ENCODE measurements around the gene SMAD5. TPM values are rescaled to one million over a fixed set of nuclear protein-coding genes. Genes with fewer than 3 reads are reported as not detected.

The SMAD5 gene
- total RNA-seq, 1 donor from 2014 or later: 71.3 TPM

DNA sequence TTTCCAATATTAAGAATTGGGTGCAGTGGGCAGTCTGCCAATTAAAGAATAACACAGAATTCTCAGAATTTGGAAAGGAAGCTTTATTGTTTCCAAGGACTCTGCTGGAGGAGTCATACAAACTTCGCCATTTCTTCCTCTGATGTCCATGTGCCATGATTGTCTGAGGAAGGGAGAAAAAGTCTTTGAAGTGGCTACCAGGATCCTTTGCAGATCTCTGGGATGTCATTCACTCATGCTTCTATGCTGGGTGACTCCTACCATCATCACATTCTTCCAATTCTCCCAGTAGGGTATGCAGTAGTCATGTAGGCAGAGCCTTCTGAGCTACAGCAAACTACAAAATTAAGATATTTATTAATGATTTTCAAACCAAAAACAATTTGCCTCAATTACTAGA is 3.2 kb upstream of the SMAD5 start:
- peaks cover 13% of the 10 kb centered on the region for H3K27me3 Mint-ChIP-seq (ENCODE audit: low read depth, unreplicated experiment)
- no peak for FAIRE-seq
- H3K4me2 ChIP-seq (ENCODE audit: low read length): no peak overlapping the region

DNA sequence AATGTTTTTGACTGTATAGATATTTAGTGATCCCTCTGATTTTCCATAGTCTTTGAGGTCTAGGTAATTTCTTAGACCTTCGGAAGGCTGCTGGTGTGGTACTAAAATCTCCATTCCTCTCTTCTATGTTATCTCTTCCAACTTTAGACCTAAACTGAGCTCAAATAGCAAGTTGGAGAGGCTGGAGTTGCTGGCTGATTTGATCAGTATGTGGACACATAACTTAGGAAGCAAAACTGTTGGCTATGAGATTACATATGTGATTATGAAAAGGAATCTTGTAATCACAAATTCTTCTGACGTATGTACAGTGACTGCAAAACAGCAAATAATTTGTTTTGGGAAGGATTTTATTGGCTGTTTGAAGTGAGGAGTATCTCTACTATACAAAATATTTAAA is 2.1 kb upstream of the SMAD5 start:
- Mint-ChIP-seq H3K36me3 (ENCODE audit: low read depth, unreplicated experiment) (no peaks in the 10 kb centered on the region), H3K9me3 (ENCODE audit: unreplicated experiment) (no peaks in the 10 kb centered on the region), H3K4me1 (ENCODE audit: low read depth, unreplicated experiment) (peaks cover 21% of the 10 kb centered on the region), H3K27me3 (ENCODE audit: low read depth, unreplicated experiment) (peaks cover 10% of the 10 kb centered on the region), H3K4me3 (ENCODE audit: unreplicated experiment) (no peak overlapping the region), H3K27ac (ENCODE audit: unreplicated experiment) (peak overlapping the region; percentile 7)
- DNase-seq (ENCODE audit: low read depth) (no peak), FAIRE-seq (no peak)
- Histone ChIP-seq H2AFZ (ENCODE audit: low read depth, low read length) (no peak overlapping the region), H3K27me3 (ENCODE audit: insufficient read depth, low read length) (no peaks in the 10 kb centered on the region), H4K20me1 (ENCODE audit: insufficient read depth, low read length) (peaks cover 24% of the 10 kb centered on the region), H3K9me3 (ENCODE audit: insufficient read depth, low read depth, low read length) (no peaks in the 10 kb centered on the region), H3K36me3 (ENCODE audit: insufficient read depth, low read length) (no peaks in the 10 kb centered on the region), H3K4me2 (ENCODE audit: low read length) (no peak overlapping the region), H3K27ac (ENCODE audit: low read depth, low read length) (no peak overlapping the region), H3K9ac (ENCODE audit: low read length) (no peak overlapping the region), H3K4me1 (ENCODE audit: insufficient read depth, low read length) (peaks cover 16% of the 10 kb centered on the region), H3K79me2 (ENCODE audit: insufficient read depth, low read length) (peaks cover 30% of the 10 kb centered on the region), H3K4me3 (ENCODE audit: insufficient read depth, low read depth, low read length) (no peak overlapping the region)
- TF ChIP-seq, protein P1, sequence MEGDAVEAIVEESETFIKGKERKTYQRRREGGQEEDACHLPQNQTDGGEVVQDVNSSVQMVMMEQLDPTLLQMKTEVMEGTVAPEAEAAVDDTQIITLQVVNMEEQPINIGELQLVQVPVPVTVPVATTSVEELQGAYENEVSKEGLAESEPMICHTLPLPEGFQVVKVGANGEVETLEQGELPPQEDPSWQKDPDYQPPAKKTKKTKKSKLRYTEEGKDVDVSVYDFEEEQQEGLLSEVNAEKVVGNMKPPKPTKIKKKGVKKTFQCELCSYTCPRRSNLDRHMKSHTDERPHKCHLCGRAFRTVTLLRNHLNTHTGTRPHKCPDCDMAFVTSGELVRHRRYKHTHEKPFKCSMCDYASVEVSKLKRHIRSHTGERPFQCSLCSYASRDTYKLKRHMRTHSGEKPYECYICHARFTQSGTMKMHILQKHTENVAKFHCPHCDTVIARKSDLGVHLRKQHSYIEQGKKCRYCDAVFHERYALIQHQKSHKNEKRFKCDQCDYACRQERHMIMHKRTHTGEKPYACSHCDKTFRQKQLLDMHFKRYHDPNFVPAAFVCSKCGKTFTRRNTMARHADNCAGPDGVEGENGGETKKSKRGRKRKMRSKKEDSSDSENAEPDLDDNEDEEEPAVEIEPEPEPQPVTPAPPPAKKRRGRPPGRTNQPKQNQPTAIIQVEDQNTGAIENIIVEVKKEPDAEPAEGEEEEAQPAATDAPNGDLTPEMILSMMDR (IDR thresholded peaks at IDR 0.05; ENCODE audit: insufficient read depth, low read depth, low read length): no peak
- no peak for TF ChIP-seq EZH2 (IDR thresholded peaks at IDR 0.05; ENCODE audit: insufficient read depth, low read length)

More for the DNA sequence above, 3.2 kb upstream of the SMAD5 start:
- Histone ChIP-seq H3K4me3 (ENCODE audit: insufficient read depth, low read depth, low read length) (no peak overlapping the region), H3K27ac (ENCODE audit: low read depth, low read length) (no peak overlapping the region), H3K79me2 (ENCODE audit: insufficient read depth, low read length) (peaks cover 19% of the 10 kb centered on the region), H3K9me3 (ENCODE audit: insufficient read depth, low read depth, low read length) (no peaks in the 10 kb centered on the region), H3K9ac (ENCODE audit: low read length) (no peak overlapping the region), H3K36me3 (ENCODE audit: insufficient read depth, low read length) (no peaks in the 10 kb centered on the region), H2AFZ (ENCODE audit: low read depth, low read length) (no peak overlapping the region), H4K20me1 (ENCODE audit: insufficient read depth, low read length) (peaks cover 14% of the 10 kb centered on the region), H3K4me1 (ENCODE audit: insufficient read depth, low read length) (peaks cover 10% of the 10 kb centered on the region), H3K27me3 (ENCODE audit: insufficient read depth, low read length) (no peaks in the 10 kb centered on the region)
- TF ChIP-seq, protein P1 (IDR thresholded peaks at IDR 0.05; ENCODE audit: insufficient read depth, low read depth, low read length): no peak
- DNase-seq (ENCODE audit: low read depth): no peak
- no peak overlapping the region for H3K4me3 Mint-ChIP-seq (ENCODE audit: unreplicated experiment)
- no peaks in the 10 kb centered on the region for H3K36me3 Mint-ChIP-seq (ENCODE audit: low read depth, unreplicated experiment)
- no peak overlapping the region for H3K27ac Mint-ChIP-seq (ENCODE audit: unreplicated experiment)
- H3K9me3 Mint-ChIP-seq (ENCODE audit: unreplicated experiment): no peaks in the 10 kb centered on the region
- H3K4me1 Mint-ChIP-seq (ENCODE audit: low read depth, unreplicated experiment): peaks cover 14% of the 10 kb centered on the region

DNA sequence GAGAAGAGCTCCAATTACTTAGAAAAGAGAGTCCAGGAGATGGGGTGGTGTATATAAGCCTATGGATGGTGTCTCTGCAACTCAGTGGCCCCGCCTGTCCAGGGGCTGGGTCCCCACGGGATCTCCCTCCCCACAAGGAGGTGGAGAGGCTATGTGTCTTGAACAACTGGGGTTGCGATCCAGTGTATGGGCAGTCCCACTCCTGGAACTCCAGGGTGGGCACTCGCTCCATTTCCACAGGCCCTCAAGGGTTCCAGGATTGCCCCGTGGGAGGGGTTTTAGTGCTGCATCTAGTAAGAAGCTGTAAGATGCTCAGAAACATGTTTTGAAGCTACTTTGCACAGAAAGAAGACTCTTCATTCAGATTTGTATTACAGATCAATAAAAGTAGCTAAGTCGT is 558 bp upstream of the SMAD5 start:
- Histone ChIP-seq H3K4me1 (ENCODE audit: insufficient read depth, low read length) (peaks cover 16% of the 10 kb centered on the region), H3K9ac (ENCODE audit: low read length) (peak overlapping the region; percentile 98), H3K4me3 (ENCODE audit: insufficient read depth, low read depth, low read length) (peak overlapping the region; percentile 88), H3K27ac (ENCODE audit: low read depth, low read length) (peak overlapping the region; percentile 95), H4K20me1 (ENCODE audit: insufficient read depth, low read length) (peaks cover 39% of the 10 kb centered on the region), H3K36me3 (ENCODE audit: insufficient read depth, low read length) (no peaks in the 10 kb centered on the region), H2AFZ (ENCODE audit: low read depth, low read length) (peak overlapping the region; percentile 70), H3K9me3 (ENCODE audit: insufficient read depth, low read depth, low read length) (no peaks in the 10 kb centered on the region), H3K4me2 (ENCODE audit: low read length) (peak overlapping the region; percentile 92), H3K79me2 (ENCODE audit: insufficient read depth, low read length) (peaks cover 45% of the 10 kb centered on the region), H3K27me3 (ENCODE audit: insufficient read depth, low read length) (no peaks in the 10 kb centered on the region)
- no peak for FAIRE-seq
- Mint-ChIP-seq H3K36me3 (ENCODE audit: low read depth, unreplicated experiment) (no peaks in the 10 kb centered on the region), H3K9me3 (ENCODE audit: unreplicated experiment) (no peaks in the 10 kb centered on the region), H3K27me3 (ENCODE audit: low read depth, unreplicated experiment) (peaks cover 4% of the 10 kb centered on the region), H3K4me1 (ENCODE audit: low read depth, unreplicated experiment) (peaks cover 23% of the 10 kb centered on the region), H3K27ac (ENCODE audit: unreplicated experiment) (peak overlapping the region; percentile 97), H3K4me3 (ENCODE audit: unreplicated experiment) (peak overlapping the region; percentile 88)
- TF ChIP-seq EZH2 (IDR thresholded peaks at IDR 0.05; ENCODE audit: insufficient read depth, low read length): no peak
- TF ChIP-seq, protein P1 (IDR thresholded peaks at IDR 0.05; ENCODE audit: insufficient read depth, low read depth, low read length): no peak
- DNase-seq (ENCODE audit: low read depth): no peak

Measured in astrocyte (in vitro differentiated cells and primary cell).